HCT116 (cell line): ENCODE data around the gene CUX1. TPM values are rescaled to one million over a fixed set of nuclear protein-coding genes. Genes with fewer than 3 reads are reported as not detected.

ENCODE experiments used
- ATAC-seq: fragments of 200-7000 bp; cut with Tn5 transposase; 2 replicates; pipeline ENCODE4 v1.9.1; 2020; ENCODE audit warnings: mild to moderate bottlenecking, moderate library complexity
- BruUV-seq: library from RNA; stranded (reverse); fragments of 400-500 nt; replicated peaks from 2 replicates; lab custom pipeline; 2021; lab: Mats Ljungman, UMichigan
- CTCF ChIA-PET: fragments of 300-600 bp; sonication (Branson Sonifier 250); formaldehyde crosslinking; loops from one replicate; lab custom pipeline; 2021; ENCODE audit warnings: antibody characterized with exemption; lab: Charles Lee
- POLR2A ChIA-PET: fragments of 300-600, 350-600 bp; sonication (Branson Sonifier 250); formaldehyde crosslinking; loops from one replicate; lab custom pipeline; 2021; ENCODE audit warnings: antibody characterized with exemption; lab: Charles Lee
- RAD21 ChIA-PET, 2 experiments: fragments of 300-600 bp; sonication (Branson Sonifier 250); formaldehyde crosslinking; loops; one replicate each; lab custom pipeline; 2023; ENCODE audit warnings: low total read pairs in 2 of 2; ENCODE audit not compliant: uncharacterized antibody in 2 of 2, unreplicated experiment in 2 of 2, low non-redundant PET in 1 of 2; lab: Charles Lee
- DNase-seq: peaks from one replicate; pipeline ENCODE4 v3.0.0-alpha.2; 2010; ENCODE audit warnings: low read depth, low spot score
- H2AFZ ChIP-seq: fragments of 200-600 bp; shearing (Covaris generic), sonication (generic); 2 replicates; pipeline ENCODE4 v1.6.1; 2017; ENCODE audit warnings: low read depth, mixed run types, mixed read lengths, antibody characterized with exemption, low read length; ENCODE audit not compliant: poor library complexity, severe bottlenecking
- H3K27ac ChIP-seq: 2 replicates; pipeline ENCODE4 v1.5.1; 2012; ENCODE audit warnings: low read depth, low read length
- H3K27me3 ChIP-seq: fragments of 200-600 bp; sonication (generic); 2 replicates; pipeline ENCODE4 v1.6.1; 2016; ENCODE audit warnings: mixed run types, low read length, mixed read lengths; ENCODE audit not compliant: insufficient read depth
- H3K36me3 ChIP-seq, 2 experiments: fragments of 200-500 bp in 1 of 2; fragments of 200-600 bp in 1 of 2; sonication (Bioruptor generic) in 1 of 2; sonication (generic) in 1 of 2; 2 replicates each; pipeline versions ENCODE4 v1.5.1 to v1.6.1; 2014 to 2016; ENCODE audit warnings: low read length in 2 of 2, inconsistent platforms in 1 of 2, mixed read lengths in 1 of 2, mixed run types in 1 of 2; ENCODE audit not compliant: insufficient read depth in 2 of 2, control insufficient read depth in 1 of 2
- H3K4me1 ChIP-seq, 2 experiments: fragments of 200-600 bp in 1 of 2; sonication (generic) in 1 of 2; 2 replicates each; pipeline versions ENCODE4 v1.5.1 to v1.6.1; 2012 to 2017; ENCODE audit warnings: low read length in 2 of 2, inconsistent platforms in 1 of 2, mild to moderate bottlenecking in 1 of 2, mixed read lengths in 1 of 2, mixed run types in 1 of 2, moderate library complexity in 1 of 2; ENCODE audit not compliant: insufficient read depth in 2 of 2, control insufficient read depth in 1 of 2
- H3K4me2 ChIP-seq: fragments of 200-600 bp; sonication (generic); 2 replicates; pipeline ENCODE4 v1.6.1; 2017; ENCODE audit warnings: mixed run types, low read length, mixed read lengths
- H3K4me3 ChIP-seq, 2 experiments: fragments of 200-600 bp in 1 of 2; sonication (generic) in 1 of 2; replicated peaks in 1 of 2; 2 replicates each; pipeline ENCODE4 v1.5.1; 2011 to 2016; ENCODE audit warnings: low read length in 2 of 2, control low read depth in 1 of 2, low read depth in 1 of 2, mild to moderate bottlenecking in 1 of 2, mixed read lengths in 1 of 2, mixed run types in 1 of 2
- H3K79me2 ChIP-seq: fragments of 200-600 bp; sonication (generic); 2 replicates; pipeline ENCODE4 v1.6.1; 2017; ENCODE audit warnings: mild to moderate bottlenecking, mixed run types, low read length, moderate library complexity, mixed read lengths; ENCODE audit not compliant: insufficient read depth
- H3K9ac ChIP-seq: fragments of 200-600 bp; sonication (generic); 2 replicates; pipeline ENCODE4 v1.6.1; 2016; ENCODE audit warnings: low read length, mixed read lengths
- H3K9me2 ChIP-seq: fragments of 200-600 bp; sonication (generic), shearing (Covaris generic); 2 replicates; pipeline ENCODE4 v1.6.1; 2017; ENCODE audit warnings: mixed run types, mild to moderate bottlenecking, moderate library complexity; ENCODE audit not compliant: insufficient read depth
- H3K9me3 ChIP-seq, 2 experiments: fragments of 200-500 bp in 1 of 2; fragments of 200-600 bp in 1 of 2; sonication (Bioruptor generic) in 1 of 2; sonication (generic) in 1 of 2; 2 replicates each; pipeline ENCODE4 v1.6.1; 2014 to 2017; ENCODE audit warnings: low read length in 2 of 2, mixed read lengths in 2 of 2, inconsistent platforms in 1 of 2, low read depth in 1 of 2, mild to moderate bottlenecking in 1 of 2, mixed run types in 1 of 2, moderate library complexity in 1 of 2; ENCODE audit not compliant: control insufficient read depth in 1 of 2, insufficient read depth in 1 of 2
- H4K20me1 ChIP-seq: fragments of 200-600 bp; sonication (generic), shearing (Covaris generic); 2 replicates; pipeline ENCODE4 v1.6.1; 2017; ENCODE audit warnings: mixed run types, mild to moderate bottlenecking, moderate library complexity; ENCODE audit not compliant: insufficient read depth
- CBX3 ChIP-seq: IDR thresholded peaks from 2 replicates; pipeline ENCODE4 v1.6.1; 2012; ENCODE audit warnings: low read depth
- EGR1 ChIP-seq: IDR thresholded peaks from 2 replicates; pipeline ENCODE4 v1.6.1; 2012; ENCODE audit warnings: low read depth
- JUND ChIP-seq: IDR thresholded peaks from 2 replicates; pipeline ENCODE4 v1.6.1; 2012
- POLR2A ChIP-seq: IDR thresholded peaks from 2 replicates; pipeline ENCODE4 v1.7.0; 2011; ENCODE audit warnings: borderline replicate concordance; ENCODE audit not compliant: insufficient read depth, insufficient read length; ENCODE audit errors: extremely low read depth
- SIN3A ChIP-seq: IDR thresholded peaks from 2 replicates; pipeline ENCODE4 v1.6.1; 2012; ENCODE audit warnings: low read depth
- SP1 ChIP-seq: IDR thresholded peaks from 2 replicates; pipeline ENCODE4 v1.6.1; 2012; ENCODE audit warnings: low read depth
- SRF ChIP-seq: IDR thresholded peaks from 2 replicates; pipeline ENCODE4 v1.6.1; 2012; ENCODE audit warnings: low read depth
- TCF7L2 ChIP-seq: IDR thresholded peaks from 2 replicates; pipeline ENCODE4 v1.7.0; 2011; ENCODE audit warnings: borderline replicate concordance, inconsistent platforms; ENCODE audit not compliant: insufficient read depth, insufficient read length; ENCODE audit errors: extremely low read depth
- YY1 ChIP-seq: IDR thresholded peaks from 2 replicates; pipeline ENCODE4 v1.6.1; 2011; ENCODE audit warnings: low read length, low read depth, moderate library complexity, mild to moderate bottlenecking; ENCODE audit not compliant: insufficient replicate concordance; ENCODE audit errors: extremely low read depth
- ZFX ChIP-seq: fragments of 450-650 bp; IDR thresholded peaks from 2 replicates; pipeline ENCODE4 v1.6.1; 2017
- intact Hi-C: fragments of 100-400 bp; cut with micrococcal nuclease; formaldehyde crosslinking; loops from 2 replicates; pipeline ENCODE4 v1.10.0; 2022
- total RNA-seq: library from RNA; stranded (reverse); gene quantifications from one replicate; pipeline ENCODE4 v1.2.1, GENCODE V29; 2021; ENCODE audit not compliant: unreplicated experiment
- TF ChIP-seq, protein P1 (sequence below): IDR thresholded peaks from 2 replicates; pipeline ENCODE4 v1.6.1; 2012

CUX1 gene
- total RNA-seq, 1 experiment from 2014 or later, result 68.9 TPM

- CTCF ChIA-PET, result no interaction called here
- ATAC-seq, result no peak
- DNase-seq, result no peak
- no peak for TF ChIP-seq POLR2A
- TF ChIP-seq EGR1, result no peak
- no peak for TF ChIP-seq YY1
- TF ChIP-seq ZFX, result no peak
- no peak for TF ChIP-seq SP1
- no peak for TF ChIP-seq JUND
- H4K20me1 ChIP-seq, result no peaks in the 10 kb centered on the region
- intact Hi-C loops, result no loop called here
- no peak overlapping the region for H3K9ac ChIP-seq
- no peak overlapping the region for H3K27ac ChIP-seq
- H3K4me3 ChIP-seq, result no peak overlapping the region
- no peak overlapping the region for H2AFZ ChIP-seq
- RAD21 ChIA-PET, result no interaction called here
- H3K79me2 ChIP-seq, result peaks cover 10% of the 10 kb centered on the region
- H3K4me2 ChIP-seq, result no peak overlapping the region
- POLR2A ChIA-PET, result no interaction called here
- H3K9me3 ChIP-seq, result no peaks in the 10 kb centered on the region
- BruUV-seq, result no TSS peak
- no peaks in the 10 kb centered on the region for H3K36me3 ChIP-seq
- no peaks in the 10 kb centered on the region for H3K9me2 ChIP-seq
- no peaks in the 10 kb centered on the region for H3K27me3 ChIP-seq
- peaks cover 2 to 16% of the 10 kb centered on the region in 2 experiments; a peak in 3 of 4 replicates for H3K4me1 ChIP-seq
Measured at GRCh38 chr7:101991860-101992259, 174.4 kb downstream of the CUX1 start.

DNA sequence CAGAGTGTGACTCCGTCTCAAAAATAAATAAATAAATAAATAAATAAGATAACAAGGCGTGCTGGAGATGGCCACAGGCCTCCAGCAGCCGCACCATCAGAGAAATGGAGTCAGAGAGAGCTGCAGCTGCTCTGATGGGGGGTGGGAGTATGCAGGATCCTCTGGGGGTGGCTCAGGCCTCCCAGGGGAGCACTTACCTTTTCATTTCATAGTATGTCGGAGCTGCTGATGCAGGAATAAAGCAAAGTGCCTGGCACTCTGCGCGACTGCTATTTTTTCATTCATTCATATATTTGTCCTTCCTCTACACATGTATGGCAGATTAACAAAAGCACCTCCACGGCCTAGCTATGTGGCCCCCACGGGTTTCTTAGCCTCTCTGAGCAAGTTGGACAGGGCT lies 175.9 kb downstream of the CUX1 start:
- Histone ChIP-seq H3K36me3 (no peaks in the 10 kb centered on the region), H4K20me1 (no peaks in the 10 kb centered on the region), H3K9me3 (no peaks in the 10 kb centered on the region), H3K4me3 (no peak overlapping the region), H3K79me2 (peaks cover 10% of the 10 kb centered on the region), H3K4me2 (no peak overlapping the region), H3K9me2 (no peaks in the 10 kb centered on the region), H3K27me3 (no peaks in the 10 kb centered on the region), H2AFZ (no peak overlapping the region), H3K27ac (no peak overlapping the region), H3K4me1 (peaks cover 0 to 7% of the 10 kb centered on the region in 2 experiments; a peak in 2 of 4 replicates), H3K9ac (no peak overlapping the region)
- intact Hi-C loops, result no loop called here
- RAD21 ChIA-PET, result no interaction called here
- POLR2A ChIA-PET, result no interaction called here
- BruUV-seq, result no TSS peak
- no peak for ATAC-seq
- CTCF ChIA-PET, result no interaction called here
- TF ChIP-seq, protein P1, sequence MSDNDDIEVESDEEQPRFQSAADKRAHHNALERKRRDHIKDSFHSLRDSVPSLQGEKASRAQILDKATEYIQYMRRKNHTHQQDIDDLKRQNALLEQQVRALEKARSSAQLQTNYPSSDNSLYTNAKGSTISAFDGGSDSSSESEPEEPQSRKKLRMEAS, result no peak
- TF ChIP-seq CBX3 (no peak), TCF7L2 (no peak), EGR1 (no peak), SIN3A (no peak), SRF (no peak)
- no peak for DNase-seq
